HCT116 (cell line): ENCODE results near the gene PHACTR1. TPM values are rescaled to one million over a fixed set of nuclear protein-coding genes. Genes with fewer than 3 reads are reported as not detected.

Experiments
- ATAC-seq: fragments of 200-7000 bp; cut with Tn5 transposase; 2 replicates; pipeline ENCODE4 v1.9.1; 2020; ENCODE audit warnings: mild to moderate bottlenecking, moderate library complexity
- BruUV-seq: library from RNA; stranded (reverse); fragments of 400-500 nt; replicated peaks from 2 replicates; lab custom pipeline; 2021; lab: Mats Ljungman, UMichigan
- CTCF ChIA-PET: fragments of 300-600 bp; sonication (Branson Sonifier 250); formaldehyde crosslinking; loops from one replicate; lab custom pipeline; 2021; ENCODE audit warnings: antibody characterized with exemption; lab: Charles Lee
- POLR2A ChIA-PET: fragments of 300-600, 350-600 bp; sonication (Branson Sonifier 250); formaldehyde crosslinking; loops from one replicate; lab custom pipeline; 2021; ENCODE audit warnings: antibody characterized with exemption; lab: Charles Lee
- RAD21 ChIA-PET, 2 experiments: fragments of 300-600 bp; sonication (Branson Sonifier 250); formaldehyde crosslinking; loops; one replicate each; lab custom pipeline; 2023; ENCODE audit warnings: low total read pairs in 2 of 2; ENCODE audit not compliant: uncharacterized antibody in 2 of 2, unreplicated experiment in 2 of 2, low non-redundant PET in 1 of 2; lab: Charles Lee
- DNase-seq: peaks from one replicate; pipeline ENCODE4 v3.0.0-alpha.2; 2010; ENCODE audit warnings: low read depth, low spot score
- H2AFZ ChIP-seq: fragments of 200-600 bp; shearing (Covaris generic), sonication (generic); 2 replicates; pipeline ENCODE4 v1.6.1; 2017; ENCODE audit warnings: low read depth, mixed run types, mixed read lengths, antibody characterized with exemption, low read length; ENCODE audit not compliant: poor library complexity, severe bottlenecking
- H3K27ac ChIP-seq: 2 replicates; pipeline ENCODE4 v1.5.1; 2012; ENCODE audit warnings: low read depth, low read length
- H3K27me3 ChIP-seq: fragments of 200-600 bp; sonication (generic); 2 replicates; pipeline ENCODE4 v1.6.1; 2016; ENCODE audit warnings: mixed run types, low read length, mixed read lengths; ENCODE audit not compliant: insufficient read depth
- H3K36me3 ChIP-seq, 2 experiments: fragments of 200-500 bp in 1 of 2; fragments of 200-600 bp in 1 of 2; sonication (Bioruptor generic) in 1 of 2; sonication (generic) in 1 of 2; 2 replicates each; pipeline versions ENCODE4 v1.5.1 to v1.6.1; 2014 to 2016; ENCODE audit warnings: low read length in 2 of 2, inconsistent platforms in 1 of 2, mixed read lengths in 1 of 2, mixed run types in 1 of 2; ENCODE audit not compliant: insufficient read depth in 2 of 2, control insufficient read depth in 1 of 2
- H3K4me1 ChIP-seq, 2 experiments: fragments of 200-600 bp in 1 of 2; sonication (generic) in 1 of 2; 2 replicates each; pipeline versions ENCODE4 v1.5.1 to v1.6.1; 2012 to 2017; ENCODE audit warnings: low read length in 2 of 2, inconsistent platforms in 1 of 2, mild to moderate bottlenecking in 1 of 2, mixed read lengths in 1 of 2, mixed run types in 1 of 2, moderate library complexity in 1 of 2; ENCODE audit not compliant: insufficient read depth in 2 of 2, control insufficient read depth in 1 of 2
- H3K4me2 ChIP-seq: fragments of 200-600 bp; sonication (generic); 2 replicates; pipeline ENCODE4 v1.6.1; 2017; ENCODE audit warnings: mixed run types, low read length, mixed read lengths
- H3K4me3 ChIP-seq, 2 experiments: fragments of 200-600 bp in 1 of 2; sonication (generic) in 1 of 2; replicated peaks in 1 of 2; 2 replicates each; pipeline ENCODE4 v1.5.1; 2011 to 2016; ENCODE audit warnings: low read length in 2 of 2, control low read depth in 1 of 2, low read depth in 1 of 2, mild to moderate bottlenecking in 1 of 2, mixed read lengths in 1 of 2, mixed run types in 1 of 2
- H3K79me2 ChIP-seq: fragments of 200-600 bp; sonication (generic); 2 replicates; pipeline ENCODE4 v1.6.1; 2017; ENCODE audit warnings: mild to moderate bottlenecking, mixed run types, low read length, moderate library complexity, mixed read lengths; ENCODE audit not compliant: insufficient read depth
- H3K9ac ChIP-seq: fragments of 200-600 bp; sonication (generic); 2 replicates; pipeline ENCODE4 v1.6.1; 2016; ENCODE audit warnings: low read length, mixed read lengths
- H3K9me2 ChIP-seq: fragments of 200-600 bp; sonication (generic), shearing (Covaris generic); 2 replicates; pipeline ENCODE4 v1.6.1; 2017; ENCODE audit warnings: mixed run types, mild to moderate bottlenecking, moderate library complexity; ENCODE audit not compliant: insufficient read depth
- H3K9me3 ChIP-seq, 2 experiments: fragments of 200-500 bp in 1 of 2; fragments of 200-600 bp in 1 of 2; sonication (Bioruptor generic) in 1 of 2; sonication (generic) in 1 of 2; 2 replicates each; pipeline ENCODE4 v1.6.1; 2014 to 2017; ENCODE audit warnings: low read length in 2 of 2, mixed read lengths in 2 of 2, inconsistent platforms in 1 of 2, low read depth in 1 of 2, mild to moderate bottlenecking in 1 of 2, mixed run types in 1 of 2, moderate library complexity in 1 of 2; ENCODE audit not compliant: control insufficient read depth in 1 of 2, insufficient read depth in 1 of 2
- H4K20me1 ChIP-seq: fragments of 200-600 bp; sonication (generic), shearing (Covaris generic); 2 replicates; pipeline ENCODE4 v1.6.1; 2017; ENCODE audit warnings: mixed run types, mild to moderate bottlenecking, moderate library complexity; ENCODE audit not compliant: insufficient read depth
- CEBPB ChIP-seq: IDR thresholded peaks from 2 replicates; pipeline ENCODE4 v1.6.1; 2012; ENCODE audit warnings: low read depth
- ELF1 ChIP-seq: IDR thresholded peaks from 2 replicates; pipeline ENCODE4 v1.6.1; 2012; ENCODE audit warnings: low read depth, borderline replicate concordance
- EZH2 ChIP-seq: fragments of 200-600 bp; sonication (generic); IDR thresholded peaks from 2 replicates; pipeline ENCODE4 v1.6.1; 2017; ENCODE audit warnings: antibody characterized with exemption, mixed run types
- EZH2phosphoT487 ChIP-seq: fragments of 200-600 bp; IDR thresholded peaks from 2 replicates; pipeline ENCODE4 v1.6.1; 2018; ENCODE audit warnings: antibody characterized with exemption, borderline replicate concordance
- JUND ChIP-seq: IDR thresholded peaks from 2 replicates; pipeline ENCODE4 v1.6.1; 2012
- POLR2A ChIP-seq: IDR thresholded peaks from 2 replicates; pipeline ENCODE4 v1.7.0; 2011; ENCODE audit warnings: borderline replicate concordance; ENCODE audit not compliant: insufficient read depth, insufficient read length; ENCODE audit errors: extremely low read depth
- SIN3A ChIP-seq: IDR thresholded peaks from 2 replicates; pipeline ENCODE4 v1.6.1; 2012; ENCODE audit warnings: low read depth
- TCF7L2 ChIP-seq: IDR thresholded peaks from 2 replicates; pipeline ENCODE4 v1.7.0; 2011; ENCODE audit warnings: borderline replicate concordance, inconsistent platforms; ENCODE audit not compliant: insufficient read depth, insufficient read length; ENCODE audit errors: extremely low read depth
- intact Hi-C: fragments of 100-400 bp; cut with micrococcal nuclease; formaldehyde crosslinking; loops from 2 replicates; pipeline ENCODE4 v1.10.0; 2022
- total RNA-seq: library from RNA; stranded (reverse); gene quantifications from one replicate; pipeline ENCODE4 v1.2.1, GENCODE V29; 2021; ENCODE audit not compliant: unreplicated experiment
- TF ChIP-seq, protein P1 (sequence below), 3 experiments: fragments of 200-600 bp in 1 of 3; sonication (generic) in 1 of 3; IDR thresholded peaks in 2 of 3; conservative IDR thresholded peaks in 1 of 3; 2 replicates each; pipeline ENCODE4 v1.5.1; 2012 to 2017; ENCODE audit warnings: low read depth in 2 of 3, low read length in 2 of 3, antibody characterized with exemption in 1 of 3, borderline replicate concordance in 1 of 3, control low read depth in 1 of 3, mild to moderate bottlenecking in 1 of 3, mixed read lengths in 1 of 3, mixed run types in 1 of 3, moderate library complexity in 1 of 3; ENCODE audit not compliant: insufficient read depth in 1 of 3
- TF ChIP-seq, protein P2 (sequence below): IDR thresholded peaks from 2 replicates; pipeline ENCODE4 v1.6.1; 2012

Gene PHACTR1
- total RNA-seq, 1 experiment from 2014 or later, result 0.17 TPM

DNA sequence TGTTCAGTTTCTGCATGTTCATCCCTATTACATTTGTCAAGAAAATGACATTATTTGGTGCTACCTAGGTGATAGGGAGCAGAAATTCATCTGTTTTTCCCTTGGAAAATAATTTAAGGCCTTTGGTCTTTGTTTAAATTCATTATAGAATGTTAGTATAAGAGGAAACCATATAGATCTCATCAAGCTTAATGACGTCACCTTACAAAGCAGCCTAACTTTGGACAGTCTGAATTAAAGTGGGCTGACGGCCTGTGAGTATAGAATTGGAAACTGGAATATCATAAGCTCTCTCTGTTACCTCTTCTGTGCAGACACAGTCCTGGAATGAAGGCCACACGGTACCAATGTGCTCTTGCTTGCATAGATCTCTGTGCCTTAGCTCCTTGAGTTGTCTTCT lies 503.7 kb downstream of the PHACTR1 start (continued):
- TF ChIP-seq, protein P1, sequence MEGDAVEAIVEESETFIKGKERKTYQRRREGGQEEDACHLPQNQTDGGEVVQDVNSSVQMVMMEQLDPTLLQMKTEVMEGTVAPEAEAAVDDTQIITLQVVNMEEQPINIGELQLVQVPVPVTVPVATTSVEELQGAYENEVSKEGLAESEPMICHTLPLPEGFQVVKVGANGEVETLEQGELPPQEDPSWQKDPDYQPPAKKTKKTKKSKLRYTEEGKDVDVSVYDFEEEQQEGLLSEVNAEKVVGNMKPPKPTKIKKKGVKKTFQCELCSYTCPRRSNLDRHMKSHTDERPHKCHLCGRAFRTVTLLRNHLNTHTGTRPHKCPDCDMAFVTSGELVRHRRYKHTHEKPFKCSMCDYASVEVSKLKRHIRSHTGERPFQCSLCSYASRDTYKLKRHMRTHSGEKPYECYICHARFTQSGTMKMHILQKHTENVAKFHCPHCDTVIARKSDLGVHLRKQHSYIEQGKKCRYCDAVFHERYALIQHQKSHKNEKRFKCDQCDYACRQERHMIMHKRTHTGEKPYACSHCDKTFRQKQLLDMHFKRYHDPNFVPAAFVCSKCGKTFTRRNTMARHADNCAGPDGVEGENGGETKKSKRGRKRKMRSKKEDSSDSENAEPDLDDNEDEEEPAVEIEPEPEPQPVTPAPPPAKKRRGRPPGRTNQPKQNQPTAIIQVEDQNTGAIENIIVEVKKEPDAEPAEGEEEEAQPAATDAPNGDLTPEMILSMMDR (IDR thresholded peaks at IDR 0.05 in 2 of 3, conservative IDR thresholded peaks at IDR 0.05 in 1 of 3; ENCODE audit: borderline replicate concordance in 1 of 3, insufficient read depth in 1 of 3, low read depth in 2 of 3, low read length in 2 of 3), result no peak
- TF ChIP-seq JUND (no peak), EZH2 (no peak)
- TF ChIP-seq, protein P2, sequence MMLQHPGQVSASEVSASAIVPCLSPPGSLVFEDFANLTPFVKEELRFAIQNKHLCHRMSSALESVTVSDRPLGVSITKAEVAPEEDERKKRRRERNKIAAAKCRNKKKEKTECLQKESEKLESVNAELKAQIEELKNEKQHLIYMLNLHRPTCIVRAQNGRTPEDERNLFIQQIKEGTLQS, result no peak

DNA sequence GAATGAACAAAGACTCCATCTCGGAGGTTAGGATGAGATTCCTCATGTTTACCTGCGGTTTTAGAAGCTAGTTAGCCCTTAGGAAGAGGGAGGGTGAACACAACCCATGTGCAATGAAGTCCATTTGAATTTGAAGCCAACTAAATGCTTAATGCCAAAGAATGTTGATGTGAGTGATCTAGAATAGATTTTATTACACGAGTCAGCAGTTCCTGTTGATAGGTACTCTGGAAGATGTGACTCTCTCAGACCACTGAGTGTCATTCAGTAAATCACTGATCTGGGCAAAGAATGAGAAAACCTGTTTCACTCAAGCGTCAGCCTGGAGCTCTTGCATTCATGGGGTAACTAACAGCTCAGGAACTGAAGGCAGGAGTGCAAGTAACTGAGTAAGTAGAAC lies 505.5 kb downstream of the PHACTR1 start:
- Histone ChIP-seq H3K9me2 (no peaks in the 10 kb centered on the region), H3K4me3 (no peak overlapping the region), H3K36me3 (no peaks in the 10 kb centered on the region), H3K4me2 (no peak overlapping the region), H3K27ac (no peak overlapping the region), H4K20me1 (no peaks in the 10 kb centered on the region), H3K9me3 (no peaks in the 10 kb centered on the region), H3K79me2 (no peaks in the 10 kb centered on the region), H3K4me1 (no peaks in the 10 kb centered on the region), H3K27me3 (peaks cover 30% of the 10 kb centered on the region), H2AFZ (no peak overlapping the region), H3K9ac (no peak overlapping the region)
- TF ChIP-seq CEBPB, result no peak
- no peak for TF ChIP-seq SIN3A
- no peak for TF ChIP-seq TCF7L2
- no peak for TF ChIP-seq EZH2phosphoT487
- TF ChIP-seq POLR2A, result no peak
- TF ChIP-seq, protein P2, result no peak
- no peak for TF ChIP-seq ELF1
- BruUV-seq, result no TSS peak
- ChIA-PET CTCF (no interaction called here), POLR2A (no interaction called here), RAD21 (no interaction called here)
- intact Hi-C loops, result no loop called here
- DNase-seq, result no peak
- ATAC-seq, result no peak
